SK-N-SH (cell line): ENCODE results near the gene COL20A1. TPM values are rescaled to one million over a fixed set of nuclear protein-coding genes. Genes with fewer than 3 reads are reported as not detected.

Source experiments
- CTCF ChIA-PET: fragments of 300-600, 350-600 bp; formaldehyde crosslinking; extraction: SDS; loops from one replicate; lab custom pipeline; 2021; lab: Yijun Ruan, JAX
- POLR2A ChIA-PET: fragments of 350-600 bp; sonication (Branson Sonifier 250); formaldehyde crosslinking; extraction: SDS; loops from one replicate; lab custom pipeline; 2020; ENCODE audit warnings: antibody characterized with exemption, inconsistent platforms; lab: Yijun Ruan, JAX
- DNase-seq: peaks from one replicate; pipeline ENCODE4 v3.0.0; 2012
- H2AFZ ChIP-seq: fragments of 200-600 bp; sonication (generic); 2 replicates; pipeline ENCODE4 v1.8.1; 2016; ENCODE audit warnings: antibody characterized with exemption, mild to moderate bottlenecking, low read depth
- H3F3A ChIP-seq: fragments of 200-600 bp; sonication (generic); replicated peaks from 2 replicates; pipeline ENCODE3; 2016; ENCODE audit warnings: antibody characterized with exemption, mild to moderate bottlenecking; ENCODE audit not compliant: insufficient read depth
- H3K27ac ChIP-seq, 2 experiments: fragments of 200-500 bp in 1 of 2; fragments of 200-600 bp in 1 of 2; sonication (Bioruptor generic) in 1 of 2; sonication (generic), shearing (Covaris generic) in 1 of 2; 2 replicates each; pipeline versions ENCODE4 v1.5.1 to v1.6.1; 2014 to 2016; ENCODE audit warnings: low read depth in 2 of 2, inconsistent platforms in 1 of 2, low read length in 1 of 2, mild to moderate bottlenecking in 1 of 2, mixed read lengths in 1 of 2
- H3K27me3 ChIP-seq: fragments of 200-600 bp; sonication (generic), shearing (Covaris generic); 2 replicates; pipeline ENCODE4 v1.6.1; 2016; ENCODE audit warnings: mixed run types; ENCODE audit not compliant: insufficient read depth
- H3K36me3 ChIP-seq, 2 experiments: fragments of 200-500 bp in 1 of 2; fragments of 200-600 bp in 1 of 2; sonication (Bioruptor generic) in 1 of 2; sonication (generic) in 1 of 2; replicated peaks in 1 of 2; 2 replicates each; pipeline versions ENCODE3 to v1.5.1; 2014 to 2016; ENCODE audit warnings: low read length in 1 of 2, mild to moderate bottlenecking in 1 of 2; ENCODE audit not compliant: insufficient read depth in 2 of 2, control insufficient read depth in 1 of 2
- H3K4me1 ChIP-seq, 2 experiments: fragments of 200-500 bp in 1 of 2; fragments of 200-600 bp in 1 of 2; sonication (Bioruptor generic) in 1 of 2; sonication (generic), shearing (Covaris generic) in 1 of 2; 2 replicates each; pipeline versions ENCODE4 v1.5.1 to v1.6.1; 2014 to 2016; ENCODE audit warnings: low read depth in 1 of 2, low read length in 1 of 2, mixed run types in 1 of 2; ENCODE audit not compliant: insufficient read depth in 2 of 2, control insufficient read depth in 1 of 2
- H3K4me2 ChIP-seq: fragments of 200-600 bp; sonication (generic), shearing (Covaris generic); 2 replicates; pipeline ENCODE4 v1.6.1; 2017; ENCODE audit warnings: mixed run types
- H3K4me3 ChIP-seq, 2 experiments: fragments of 200-500 bp in 1 of 2; fragments of 200-600 bp in 1 of 2; sonication (Bioruptor generic) in 1 of 2; sonication (generic), shearing (Covaris generic) in 1 of 2; 2 replicates each; pipeline versions ENCODE4 v1.5.1 to v1.8.1; 2014 to 2016; ENCODE audit warnings: low read depth in 2 of 2, inconsistent platforms in 1 of 2, low read length in 1 of 2, mild to moderate bottlenecking in 1 of 2, mixed read lengths in 1 of 2, moderate library complexity in 1 of 2
- H3K79me2 ChIP-seq: fragments of 200-600 bp; sonication (generic); 2 replicates; pipeline ENCODE4 v1.8.1; 2017; ENCODE audit warnings: mild to moderate bottlenecking; ENCODE audit not compliant: insufficient read depth
- H3K9ac ChIP-seq: fragments of 200-600 bp; sonication (generic); 2 replicates; pipeline ENCODE4 v1.6.1; 2017; ENCODE audit warnings: mixed run types
- H3K9me2 ChIP-seq: fragments of 200-600 bp; sonication (generic); 2 replicates; pipeline ENCODE4 v1.6.1; 2017; ENCODE audit warnings: mixed run types
- H3K9me3 ChIP-seq: fragments of 200-600 bp; sonication (generic); 2 replicates; pipeline ENCODE4 v1.6.1; 2017; ENCODE audit warnings: mixed run types, mild to moderate bottlenecking, moderate library complexity
- H4K20me1 ChIP-seq: fragments of 200-600 bp; sonication (generic); 2 replicates; pipeline ENCODE4 v1.6.1; 2017; ENCODE audit warnings: mild to moderate bottlenecking, mixed run types; ENCODE audit not compliant: insufficient read depth
- EP300 ChIP-seq, 2 experiments: IDR thresholded peaks; 2 replicates each; pipeline versions ENCODE4 v1.4.0 to v1.6.1; 2012; ENCODE audit warnings: borderline replicate concordance in 1 of 2, low read depth in 1 of 2, low read length in 1 of 2
- FOSL2 ChIP-seq: IDR thresholded peaks from 2 replicates; pipeline ENCODE4 v1.4.0; 2012; ENCODE audit warnings: low read depth, mild to moderate bottlenecking, moderate library complexity, borderline replicate concordance
- GABPA ChIP-seq: IDR thresholded peaks from 2 replicates; pipeline ENCODE4 v1.4.0; 2012; ENCODE audit warnings: low read depth, mild to moderate bottlenecking
- NRF1 ChIP-seq: IDR thresholded peaks from 2 replicates; pipeline ENCODE4 v1.6.1; 2012; ENCODE audit warnings: low read depth, mild to moderate bottlenecking, low read length
- RAD21 ChIP-seq: IDR thresholded peaks from 2 replicates; pipeline ENCODE4 v1.6.1; 2012; ENCODE audit warnings: mild to moderate bottlenecking, low read length
- RCOR1 ChIP-seq: fragments of 150-350 bp; IDR thresholded peaks from 2 replicates; pipeline ENCODE4 v1.6.1; 2017; ENCODE audit warnings: antibody characterized with exemption, low read length
- REST ChIP-seq: IDR thresholded peaks from 2 replicates; pipeline ENCODE4 v1.6.1; 2012; ENCODE audit warnings: mild to moderate bottlenecking, low read depth, low read length, moderate library complexity
- USF2 ChIP-seq: fragments of 150-350 bp; IDR thresholded peaks from 2 replicates; pipeline ENCODE4 v1.6.1; 2017; ENCODE audit warnings: antibody characterized with exemption, low read length, low read depth, borderline replicate concordance
- WGBS: methylation state at CpG from one replicate; pipeline ENCODE4 v1.1.6; 2017; ENCODE audit warnings: low lambda C conversion rate; 5-methylcytosine and 5-hydroxymethylcytosine counted together
- polyA plus RNA-seq, 3 experiments: library from polyadenylated mRNA; depleted of rRNA; stranded (reverse); fragments of >200 nt; gene quantifications; 2 replicates each; pipeline ENCODE4 v1.2.3, GENCODE V29; 2012
- TF ChIP-seq, protein P1 (sequence below): fragments of 200-600 bp; sonication (generic); IDR thresholded peaks from 2 replicates; pipeline ENCODE4 v1.6.1; 2017; ENCODE audit warnings: antibody characterized with exemption, mild to moderate bottlenecking, moderate library complexity
- TF ChIP-seq, protein P2 (sequence below): IDR thresholded peaks from 2 replicates; pipeline ENCODE4 v1.4.0; 2012; ENCODE audit warnings: low read depth, borderline replicate concordance

COL20A1 gene
- polyA plus RNA-seq, 1 of the 3 experiments (the other 2 are of a cell fraction), result not detected

GRCh38 chr20:63278661-63279060, 14.3 kb upstream of the COL20A1 start:
- no peak overlapping the region for H3K9ac ChIP-seq
- peaks cover 51% of the 10 kb centered on the region for H3K79me2 ChIP-seq
- peaks cover 0 to 12% of the 10 kb centered on the region in 2 experiments; a peak in 2 of 4 replicates for H3K4me1 ChIP-seq
- no peaks in the 10 kb centered on the region for H3K9me3 ChIP-seq
- CTCF ChIA-PET, result no interaction called here
- H3K27me3 ChIP-seq, result no peaks in the 10 kb centered on the region
- peaks cover 50% of the 10 kb centered on the region for H4K20me1 ChIP-seq
- no peak overlapping the region for H3K4me2 ChIP-seq
- WGBS, result 89% methylated on average over 12 of the region's 17 CpGs
- H3K36me3 ChIP-seq, result peaks cover 19 to 73% of the 10 kb centered on the region in 2 experiments
- POLR2A ChIA-PET, result no interaction called here
- no peak overlapping the region for H3K4me3 ChIP-seq
- TF ChIP-seq USF2, result no peak
- no peaks in the 10 kb centered on the region for H3F3A ChIP-seq
- no peaks in the 10 kb centered on the region for H3K9me2 ChIP-seq
- no peak for DNase-seq
- no peak overlapping the region for H2AFZ ChIP-seq
- no peak overlapping the region for H3K27ac ChIP-seq

DNA sequence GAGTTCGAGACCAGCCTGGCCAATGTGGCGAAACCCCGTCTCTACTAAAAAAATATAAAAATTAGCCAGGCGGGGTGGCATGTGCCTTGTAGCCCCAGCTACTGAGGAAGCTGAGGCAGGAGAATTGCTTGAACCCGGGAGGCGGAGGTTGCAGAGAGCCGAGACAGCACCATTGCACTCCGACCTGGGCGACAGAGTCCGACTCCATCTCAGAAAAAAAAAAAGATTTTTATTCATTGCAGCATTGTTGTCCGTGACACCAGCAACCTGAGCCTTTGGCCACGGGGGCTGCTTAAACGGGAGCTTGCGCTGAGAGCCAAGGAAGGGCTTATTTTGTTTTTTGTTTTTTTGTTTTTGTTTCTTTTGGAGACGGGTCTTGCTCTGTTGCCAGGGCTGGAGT, 13.1 kb upstream of the COL20A1 start:
- H3K79me2 ChIP-seq, result peaks cover 38% of the 10 kb centered on the region
- TF ChIP-seq RCOR1, result no peak
- no peak for TF ChIP-seq GABPA
- TF ChIP-seq, protein P1, sequence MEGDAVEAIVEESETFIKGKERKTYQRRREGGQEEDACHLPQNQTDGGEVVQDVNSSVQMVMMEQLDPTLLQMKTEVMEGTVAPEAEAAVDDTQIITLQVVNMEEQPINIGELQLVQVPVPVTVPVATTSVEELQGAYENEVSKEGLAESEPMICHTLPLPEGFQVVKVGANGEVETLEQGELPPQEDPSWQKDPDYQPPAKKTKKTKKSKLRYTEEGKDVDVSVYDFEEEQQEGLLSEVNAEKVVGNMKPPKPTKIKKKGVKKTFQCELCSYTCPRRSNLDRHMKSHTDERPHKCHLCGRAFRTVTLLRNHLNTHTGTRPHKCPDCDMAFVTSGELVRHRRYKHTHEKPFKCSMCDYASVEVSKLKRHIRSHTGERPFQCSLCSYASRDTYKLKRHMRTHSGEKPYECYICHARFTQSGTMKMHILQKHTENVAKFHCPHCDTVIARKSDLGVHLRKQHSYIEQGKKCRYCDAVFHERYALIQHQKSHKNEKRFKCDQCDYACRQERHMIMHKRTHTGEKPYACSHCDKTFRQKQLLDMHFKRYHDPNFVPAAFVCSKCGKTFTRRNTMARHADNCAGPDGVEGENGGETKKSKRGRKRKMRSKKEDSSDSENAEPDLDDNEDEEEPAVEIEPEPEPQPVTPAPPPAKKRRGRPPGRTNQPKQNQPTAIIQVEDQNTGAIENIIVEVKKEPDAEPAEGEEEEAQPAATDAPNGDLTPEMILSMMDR, result no peak
- TF ChIP-seq NRF1, result no peak
- no peak for TF ChIP-seq EP300 (IDR thresholded peaks at IDR 0.05; ENCODE audit: borderline replicate concordance in 1 of 2, low read depth in 1 of 2, low read length in 1 of 2)
- no peak for TF ChIP-seq RAD21
- TF ChIP-seq, all 33 proteins: peak for 0
- ChIA-PET POLR2A (no interaction called here), CTCF (interaction anchor here (0.6 to 3.4 kb wide), 6 partner anchors 11 to 199 kb away, joined by 3 to 14 read pairs (median 4); partner anchors contain the start of gene NKAIN4)
- Histone ChIP-seq H3F3A (no peaks in the 10 kb centered on the region), H3K9me3 (no peaks in the 10 kb centered on the region), H3K9ac (no peak overlapping the region), H3K27ac (no peak overlapping the region), H3K9me2 (no peaks in the 10 kb centered on the region), H3K4me2 (no peak overlapping the region), H2AFZ (no peak overlapping the region), H3K36me3 (peaks cover 19 to 85% of the 10 kb centered on the region in 2 experiments), H3K4me1 (peaks cover 0 to under 1% of the 10 kb centered on the region in 2 experiments; a peak in 1 of 4 replicates), H3K27me3 (no peaks in the 10 kb centered on the region), H3K4me3 (no peak overlapping the region), H4K20me1 (peaks cover 37% of the 10 kb centered on the region)
- no peak for DNase-seq
- WGBS, result 94% methylated on average over 15 of the region's 15 CpGs

DNA sequence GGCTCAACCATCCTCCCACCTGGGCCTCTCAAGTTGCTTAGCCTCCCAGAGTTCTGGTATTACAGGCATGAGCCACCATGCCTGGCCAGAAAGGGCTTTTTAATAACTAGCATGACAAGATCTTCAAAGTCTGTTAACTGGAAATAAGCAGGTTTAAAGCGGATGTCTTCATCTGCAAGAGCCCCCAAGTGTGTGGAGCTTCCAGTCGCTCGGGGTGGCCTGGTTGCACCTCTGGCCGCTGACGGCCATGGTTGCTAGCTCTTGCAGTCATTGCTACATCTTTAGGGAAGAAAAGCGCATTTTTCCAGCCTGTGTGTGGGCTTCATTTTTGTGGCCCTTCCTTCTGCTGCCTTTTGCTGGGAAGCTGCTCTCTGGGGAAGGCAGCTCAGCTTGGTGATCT, 12.6 kb upstream of the COL20A1 start:
- no peaks in the 10 kb centered on the region for H3K27me3 ChIP-seq
- H3K79me2 ChIP-seq, result peaks cover 34% of the 10 kb centered on the region
- peaks cover 19 to 90% of the 10 kb centered on the region in 2 experiments for H3K36me3 ChIP-seq
- H3F3A ChIP-seq, result no peaks in the 10 kb centered on the region
- no peak for DNase-seq
- H3K4me1 ChIP-seq, result no peaks in the 10 kb centered on the region
- H3K4me2 ChIP-seq, result no peak overlapping the region
- peaks cover 33% of the 10 kb centered on the region for H4K20me1 ChIP-seq
- ChIA-PET CTCF (interaction anchor here (0.6 to 3.4 kb wide), 8 partner anchors 8 to 200 kb away, joined by 3 to 14 read pairs (median 4); partner anchors contain the start of genes ARFGAP1 and NKAIN4), POLR2A (no interaction called here)
- no peak overlapping the region for H3K4me3 ChIP-seq
- no peaks in the 10 kb centered on the region for H3K9me2 ChIP-seq
- H3K9ac ChIP-seq, result no peak overlapping the region
- 93% methylated on average over 6 of the region's 6 CpGs for WGBS
- no peak overlapping the region for H3K27ac ChIP-seq
- H2AFZ ChIP-seq, result no peak overlapping the region
- no peaks in the 10 kb centered on the region for H3K9me3 ChIP-seq
- TF ChIP-seq REST (no peak), RAD21 (no peak), USF2 (no peak), FOSL2 (no peak)
- TF ChIP-seq, protein P2, sequence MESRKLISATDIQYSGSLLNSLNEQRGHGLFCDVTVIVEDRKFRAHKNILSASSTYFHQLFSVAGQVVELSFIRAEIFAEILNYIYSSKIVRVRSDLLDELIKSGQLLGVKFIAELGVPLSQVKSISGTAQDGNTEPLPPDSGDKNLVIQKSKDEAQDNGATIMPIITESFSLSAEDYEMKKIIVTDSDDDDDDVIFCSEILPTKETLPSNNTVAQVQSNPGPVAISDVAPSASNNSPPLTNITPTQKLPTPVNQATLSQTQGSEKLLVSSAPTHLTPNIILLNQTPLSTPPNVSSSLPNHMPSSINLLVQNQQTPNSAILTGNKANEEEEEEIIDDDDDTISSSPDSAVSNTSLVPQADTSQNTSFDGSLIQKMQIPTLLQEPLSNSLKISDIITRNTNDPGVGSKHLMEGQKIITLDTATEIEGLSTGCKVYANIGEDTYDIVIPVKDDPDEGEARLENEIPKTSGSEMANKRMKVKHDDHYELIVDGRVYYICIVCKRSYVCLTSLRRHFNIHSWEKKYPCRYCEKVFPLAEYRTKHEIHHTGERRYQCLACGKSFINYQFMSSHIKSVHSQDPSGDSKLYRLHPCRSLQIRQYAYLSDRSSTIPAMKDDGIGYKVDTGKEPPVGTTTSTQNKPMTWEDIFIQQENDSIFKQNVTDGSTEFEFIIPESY, result no peak
